ENCODE data around the gene ORAI2. TPM values are rescaled to one million over a fixed set of nuclear protein-coding genes. Genes with fewer than 3 reads are reported as not detected.

ORAI2 gene
- total RNA-seq, 1 experiment from 2014 or later: 69.7 TPM

DNA sequence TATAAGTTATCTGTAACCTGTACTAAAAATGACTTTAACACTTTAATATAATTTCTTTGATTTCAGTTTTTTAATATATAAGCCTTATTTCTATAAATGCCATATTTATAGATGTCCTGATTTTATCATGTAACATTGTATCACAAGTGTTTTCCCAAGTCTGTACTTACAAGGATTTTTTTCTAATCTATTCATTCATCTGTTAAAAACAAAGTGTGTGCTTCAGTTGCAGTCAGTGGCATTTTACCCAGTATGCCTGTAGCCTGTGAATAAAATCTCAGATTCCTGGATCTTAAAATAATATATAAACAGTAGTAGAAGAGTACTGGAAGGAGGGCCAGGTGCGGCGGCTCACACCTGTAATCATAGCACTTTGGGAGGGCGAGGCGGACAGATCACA lies 19.8 kb upstream of the ORAI2 start:
- DNase-seq (ENCODE audit: low read depth): no peak

GRCh38 chr7:102415685-102416225 lies 17.6 kb upstream of the ORAI2 start:
- no peak for DNase-seq (ENCODE audit: low read depth)

DNA sequence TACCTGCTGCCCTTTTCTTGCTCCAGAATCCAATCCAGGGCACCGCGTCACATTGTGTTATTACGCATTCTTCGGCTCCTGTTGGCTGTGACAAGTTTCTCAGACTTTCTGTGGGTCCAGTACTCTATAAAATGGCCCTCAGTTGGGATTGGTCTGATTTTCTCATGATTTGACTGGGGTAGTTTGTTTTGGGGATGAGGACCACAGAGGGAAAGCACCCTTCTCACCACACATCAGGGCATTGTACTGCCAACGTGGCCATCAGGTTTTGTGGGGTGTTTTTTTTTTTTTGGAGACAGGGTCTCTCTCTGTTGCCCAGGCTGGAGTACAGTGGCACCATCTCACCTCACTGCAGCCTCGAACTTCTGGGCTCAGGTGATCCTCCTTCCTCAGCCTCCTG lies 17.0 kb upstream of the ORAI2 start:
- no peak for DNase-seq (ENCODE audit: low read depth)

DNA sequence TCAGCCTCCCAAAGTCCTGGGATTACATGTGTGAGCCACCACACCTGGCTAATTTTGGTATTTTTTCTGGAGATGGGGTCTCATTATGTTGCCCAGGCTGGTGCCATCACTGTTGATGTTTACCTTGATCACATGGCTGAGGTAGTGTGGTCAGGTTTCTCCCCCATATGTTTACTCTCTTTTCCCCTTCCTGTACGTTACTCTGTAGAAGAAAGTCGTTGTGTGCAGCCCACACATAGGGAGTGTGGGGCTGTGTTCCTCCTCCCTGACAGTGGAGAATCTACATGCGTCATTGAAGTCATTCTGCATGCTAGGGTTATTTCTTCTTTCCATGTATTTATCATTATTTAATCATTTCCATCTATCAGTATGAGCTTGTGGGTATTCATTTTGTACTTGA lies 16.3 kb upstream of the ORAI2 start:
- DNase-seq (ENCODE audit: low read depth): no peak

GRCh38 chr7:102418592-102418991 lies 14.8 kb upstream of the ORAI2 start:
- no peak for DNase-seq (ENCODE audit: low read depth)

DNA sequence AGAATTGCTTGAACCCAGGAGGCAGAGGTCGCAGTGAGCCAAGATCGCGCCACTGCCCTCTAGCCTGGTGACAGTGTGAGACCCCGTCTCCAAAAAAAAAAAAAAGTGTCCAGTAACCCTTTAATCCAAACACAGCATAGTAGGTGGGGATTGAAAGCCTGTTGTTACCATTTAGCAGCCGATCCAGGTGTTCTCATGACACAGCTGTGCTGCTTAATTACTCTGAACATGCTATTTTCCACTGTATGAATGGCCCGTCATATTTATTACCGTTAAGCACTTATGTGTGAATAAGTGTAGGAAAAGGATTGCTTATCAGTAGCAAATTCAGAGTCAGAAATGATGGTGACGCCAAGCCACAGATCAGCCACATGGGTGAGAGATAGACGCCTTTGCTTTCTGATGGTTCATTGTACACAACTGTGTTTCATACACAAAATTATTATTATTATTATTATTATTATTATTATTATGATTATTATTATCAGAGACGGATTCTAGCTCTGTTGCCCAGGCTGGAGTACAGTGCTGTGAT lies 11.6 kb upstream of the ORAI2 start:
- DNase-seq (ENCODE audit: low read depth): no peak

GRCh38 chr7:102424129-102424551 lies 9.2 kb upstream of the ORAI2 start:
- DNase-seq (ENCODE audit: low read depth): no peak

DNA sequence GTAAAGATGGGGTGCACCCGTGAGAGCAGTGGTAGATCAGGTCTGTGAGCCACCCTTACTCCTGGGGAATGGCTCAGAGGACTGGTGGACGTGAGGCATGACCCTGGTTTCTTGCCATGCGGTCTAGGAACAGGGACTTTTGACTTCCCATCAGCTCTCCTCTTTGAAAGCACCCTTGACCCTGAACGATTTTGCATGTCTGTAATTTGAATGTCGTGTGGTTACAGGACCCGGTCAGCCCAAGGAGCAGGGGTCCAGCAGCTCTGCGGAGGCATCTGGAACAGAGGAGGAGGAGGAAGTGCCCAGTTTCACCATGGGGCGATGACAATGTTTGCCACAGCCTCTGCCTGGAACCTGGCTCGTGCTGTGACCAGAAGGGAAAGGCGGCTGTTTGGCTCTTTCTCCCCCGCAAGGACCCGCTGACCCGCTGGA lies 8.6 kb upstream of the ORAI2 start:
- no peak for DNase-seq (ENCODE audit: low read depth)

- no peak for DNase-seq (ENCODE audit: low read depth)
These were observed 7.6 kb upstream of the ORAI2 start for GRCh38 chr7:102425639-102426267.

DNA sequence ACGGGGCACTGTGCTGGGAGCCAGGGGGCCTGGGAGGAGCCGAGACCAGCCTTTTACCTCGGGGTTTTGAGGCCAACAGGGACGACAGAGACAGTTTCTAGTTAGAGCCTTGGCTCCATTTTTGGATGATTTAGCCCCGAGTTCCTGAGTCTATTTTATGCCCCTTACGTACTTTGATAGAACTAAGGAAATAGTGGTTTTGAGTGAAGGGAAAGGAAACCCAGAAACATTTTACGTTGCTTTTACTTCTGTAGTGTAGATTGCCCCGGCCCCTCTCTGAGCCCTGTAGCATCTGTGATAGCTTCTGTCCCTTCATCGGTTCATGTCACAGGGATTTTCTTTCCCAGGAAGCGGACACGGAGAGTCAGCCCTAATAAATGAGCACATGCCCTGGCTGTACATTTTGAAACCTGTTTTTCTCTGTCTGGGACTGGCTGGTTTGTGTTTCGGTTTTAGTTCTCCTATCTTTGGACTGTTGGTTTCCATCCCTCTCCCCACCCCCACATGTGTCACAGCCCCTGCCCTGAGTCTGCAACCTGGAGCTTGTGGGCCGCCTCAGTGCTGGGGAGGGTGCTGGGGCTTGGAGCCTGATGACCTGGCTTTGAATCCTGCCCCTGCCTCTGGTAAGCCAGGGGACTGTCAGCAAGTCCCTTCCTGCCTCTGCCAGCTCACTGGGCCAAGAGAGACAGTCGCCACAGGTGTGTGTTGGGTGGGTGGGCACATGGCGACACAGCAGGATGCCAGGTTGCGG lies 6.9 kb upstream of the ORAI2 start:
- DNase-seq (ENCODE audit: low read depth): no peak

DNA sequence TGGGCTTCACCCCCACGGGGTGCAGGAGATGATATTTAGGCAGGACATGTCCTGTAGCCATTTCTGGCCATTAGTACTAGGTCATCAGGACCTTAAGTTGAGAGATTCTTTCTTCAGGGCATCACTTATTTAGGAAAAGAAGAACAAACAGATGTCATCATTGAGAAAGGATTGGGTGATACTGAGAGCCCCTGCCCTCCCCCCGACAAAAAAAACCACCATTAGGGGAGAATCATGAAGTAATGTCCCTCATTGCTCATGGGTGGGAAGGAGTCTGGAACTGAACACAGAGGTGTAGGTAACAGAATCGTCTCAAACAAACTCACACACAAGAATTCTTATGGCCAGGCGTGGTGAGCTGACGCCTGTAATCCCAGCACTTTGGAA lies 6.4 kb upstream of the ORAI2 start:
- DNase-seq (ENCODE audit: low read depth): no peak

DNA sequence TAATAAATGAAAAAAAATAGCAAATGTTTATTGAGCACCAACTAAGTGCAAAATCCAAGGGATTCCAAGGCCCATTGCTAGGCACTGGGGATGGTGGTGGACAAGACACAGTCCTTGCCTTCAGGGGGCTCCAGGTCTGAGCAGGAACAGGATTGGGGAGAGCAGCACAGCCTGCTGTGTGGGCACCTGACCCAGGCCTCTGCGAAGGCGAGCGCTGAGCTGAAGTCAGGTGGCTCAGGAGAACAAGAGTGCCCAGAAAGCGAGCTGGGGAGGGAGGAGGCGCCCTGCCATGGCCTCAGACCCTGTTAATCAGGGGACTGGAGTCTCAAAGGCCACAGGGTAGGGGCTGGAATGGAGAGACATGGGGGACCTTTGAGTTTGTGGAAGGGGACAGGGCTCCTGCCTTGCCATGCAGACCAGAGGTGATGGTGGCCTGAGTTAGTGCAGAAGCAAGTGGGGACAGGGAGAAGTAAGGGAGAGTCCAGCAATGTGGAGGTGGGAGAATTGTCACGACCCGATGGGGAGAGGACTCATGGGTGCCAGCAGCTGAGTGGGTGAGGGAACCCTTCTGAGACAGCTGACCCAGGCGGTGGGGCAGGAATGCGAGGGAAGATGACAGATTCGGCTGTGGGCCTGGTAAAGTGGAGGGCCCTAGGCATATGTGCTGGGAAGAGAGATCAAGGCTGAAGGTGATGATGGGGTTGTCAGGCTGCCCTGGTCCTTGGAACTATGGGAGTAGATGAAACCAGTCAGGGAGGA lies 4.1 kb upstream of the ORAI2 start:
- DNase-seq (ENCODE audit: low read depth): no peak

- no peak for DNase-seq (ENCODE audit: low read depth)
These were observed 1.6 kb upstream of the ORAI2 start for GRCh38 chr7:102431617-102432298.

- DNase-seq (ENCODE audit: low read depth): no peak
These were observed 745 bp upstream of the ORAI2 start for GRCh38 chr7:102432442-102433218.

GRCh38 chr7:102434039-102434486 lies 688 bp downstream of the ORAI2 start:
- peak; percentile 47 for DNase-seq (ENCODE audit: low read depth)

- DNase-seq (ENCODE audit: low read depth): no peak
These were observed 2.7 kb downstream of the ORAI2 start for GRCh38 chr7:102436118-102436517.

DNA sequence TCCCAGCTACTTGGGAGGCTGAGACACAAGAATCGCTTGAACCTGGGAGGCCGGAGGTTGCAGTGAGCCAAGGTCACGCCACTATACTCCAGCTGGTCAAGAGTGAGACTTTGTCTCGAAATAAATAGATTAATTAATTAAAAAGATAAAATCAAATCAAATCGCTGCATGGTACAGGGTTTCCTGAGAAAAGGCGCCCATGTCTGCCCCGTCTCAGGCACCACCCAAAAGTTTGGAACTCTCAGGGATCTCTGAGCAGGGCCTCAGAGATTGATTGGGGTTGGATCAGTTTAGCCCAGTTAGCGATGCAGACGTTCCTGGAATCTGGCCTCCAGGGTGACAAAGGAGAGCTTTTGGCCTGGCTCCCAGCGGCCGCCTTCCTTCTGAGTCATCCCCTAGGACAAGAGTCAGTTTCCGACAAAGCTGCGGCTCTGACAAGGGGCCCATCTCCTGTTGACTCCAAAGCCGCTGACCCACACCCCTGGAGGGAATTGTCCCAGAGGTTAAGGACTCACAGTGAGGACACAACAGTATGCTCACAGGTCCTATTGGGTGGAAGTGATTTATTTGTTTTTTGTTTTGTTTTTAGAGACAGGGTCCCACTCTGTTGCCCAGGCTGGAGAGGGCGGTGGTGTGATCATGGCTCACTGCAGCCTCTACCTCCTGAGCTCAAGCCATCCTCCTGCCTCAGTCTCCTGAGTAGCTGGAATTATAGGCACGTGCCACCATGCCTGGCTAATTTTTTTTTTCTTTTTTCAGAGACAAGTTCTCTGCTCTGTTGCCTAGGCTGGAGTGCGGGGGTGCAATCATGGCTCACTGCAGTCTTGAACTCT lies 6.8 kb downstream of the ORAI2 start:
- peak; percentile 83 for DNase-seq (ENCODE audit: low read depth)

DNA sequence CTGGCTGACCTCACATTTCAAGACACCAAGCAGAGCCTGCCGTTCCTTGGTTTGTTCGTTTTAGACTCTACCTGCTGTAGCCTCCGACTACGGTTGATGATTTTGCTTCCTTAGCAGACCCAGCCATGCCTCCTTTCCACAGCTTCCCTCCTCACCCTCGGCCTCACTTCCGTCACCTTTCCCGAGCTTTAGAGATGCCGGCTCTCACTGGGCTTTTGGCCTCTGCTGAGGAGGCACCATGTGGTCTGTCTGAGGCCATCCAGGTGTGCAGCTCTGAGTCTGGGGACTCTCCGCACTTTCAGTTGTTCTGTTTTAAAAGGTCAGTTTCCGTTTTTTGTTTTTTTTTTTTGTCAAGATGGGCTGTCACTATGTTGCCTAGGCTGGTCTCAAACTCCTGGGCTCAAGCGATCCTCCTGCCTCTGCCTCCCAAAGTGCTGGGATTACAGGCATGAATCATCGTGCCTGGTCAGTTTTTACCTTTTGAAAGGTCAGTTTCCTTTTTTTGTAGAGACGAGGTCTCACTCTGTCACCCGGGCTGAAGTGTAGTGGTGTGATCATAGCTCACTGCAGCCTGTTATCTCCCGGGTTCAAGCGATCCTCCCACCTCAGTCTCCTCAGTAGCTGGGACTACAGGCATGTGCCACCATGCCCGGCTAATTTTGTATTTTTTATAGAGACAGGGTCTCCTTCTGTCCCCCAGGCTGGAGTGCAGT lies 11.7 kb downstream of the ORAI2 start:
- DNase-seq (ENCODE audit: low read depth): no peak

- DNase-seq (ENCODE audit: low read depth): no peak
These were observed 12.3 kb downstream of the ORAI2 start for GRCh38 chr7:102445674-102446071.
